HG03025 (cell line): ENCODE results near the gene HTRA1.

Source experiments
- ATAC-seq: cut with Tn5 transposase; IDR thresholded peaks from one replicate; pipeline ENCODE4 v1.9.1; 2021; ENCODE audit warnings: mild to moderate bottlenecking, moderate library complexity; ENCODE audit not compliant: unreplicated experiment, low FRiP score

The HTRA1 gene

GRCh38 chr10:122471531-122472177 is 10.3 kb downstream of the HTRA1 start:
- no peak for ATAC-seq

GRCh38 chr10:122473116-122473515 is 11.8 kb downstream of the HTRA1 start:
- no peak for ATAC-seq

- ATAC-seq, result no peak
Measured at GRCh38 chr10:122474131-122474818, 12.9 kb downstream of the HTRA1 start.

- no peak for ATAC-seq
Measured at GRCh38 chr10:122475100-122475499, 13.7 kb downstream of the HTRA1 start.

GRCh38 chr10:122475591-122476332 is 14.4 kb downstream of the HTRA1 start:
- ATAC-seq, result no peak

- ATAC-seq, result no peak
Measured at GRCh38 chr10:122476333-122476695, 15.0 kb downstream of the HTRA1 start.

GRCh38 chr10:122477436-122477835 is 16.1 kb downstream of the HTRA1 start:
- ATAC-seq, result no peak

- ATAC-seq, result no peak
Measured at GRCh38 chr10:122478971-122479370, 17.6 kb downstream of the HTRA1 start.

- ATAC-seq, result no peak
Measured at GRCh38 chr10:122480146-122480833, 18.9 kb downstream of the HTRA1 start.

- ATAC-seq, result no peak
Measured at GRCh38 chr10:122481296-122482056, 20.1 kb downstream of the HTRA1 start.

GRCh38 chr10:122484276-122485060 is 23.1 kb downstream of the HTRA1 start:
- ATAC-seq, result no peak

- no peak for ATAC-seq
Measured at GRCh38 chr10:122485670-122486069, 24.3 kb downstream of the HTRA1 start.

- ATAC-seq, result no peak
Measured at GRCh38 chr10:122486406-122487080, 25.2 kb downstream of the HTRA1 start.

- ATAC-seq, result no peak
Measured at GRCh38 chr10:122487174-122487765, 25.9 kb downstream of the HTRA1 start.

GRCh38 chr10:122490268-122490667 is 28.9 kb downstream of the HTRA1 start:
- no peak for ATAC-seq

GRCh38 chr10:122490786-122491680 is 29.7 kb downstream of the HTRA1 start:
- ATAC-seq, result no peak

- ATAC-seq, result no peak
Measured at GRCh38 chr10:122492006-122492405, 30.7 kb downstream of the HTRA1 start.
